ENCODE measurements around the gene CD52. TPM values are rescaled to one million over a fixed set of nuclear protein-coding genes. Genes with fewer than 3 reads are reported as not detected.

The CD52 gene
- total and polyA plus RNA-seq, 7 donors = 2.1 to 4.2 (median 3.9) TPM

DNA sequence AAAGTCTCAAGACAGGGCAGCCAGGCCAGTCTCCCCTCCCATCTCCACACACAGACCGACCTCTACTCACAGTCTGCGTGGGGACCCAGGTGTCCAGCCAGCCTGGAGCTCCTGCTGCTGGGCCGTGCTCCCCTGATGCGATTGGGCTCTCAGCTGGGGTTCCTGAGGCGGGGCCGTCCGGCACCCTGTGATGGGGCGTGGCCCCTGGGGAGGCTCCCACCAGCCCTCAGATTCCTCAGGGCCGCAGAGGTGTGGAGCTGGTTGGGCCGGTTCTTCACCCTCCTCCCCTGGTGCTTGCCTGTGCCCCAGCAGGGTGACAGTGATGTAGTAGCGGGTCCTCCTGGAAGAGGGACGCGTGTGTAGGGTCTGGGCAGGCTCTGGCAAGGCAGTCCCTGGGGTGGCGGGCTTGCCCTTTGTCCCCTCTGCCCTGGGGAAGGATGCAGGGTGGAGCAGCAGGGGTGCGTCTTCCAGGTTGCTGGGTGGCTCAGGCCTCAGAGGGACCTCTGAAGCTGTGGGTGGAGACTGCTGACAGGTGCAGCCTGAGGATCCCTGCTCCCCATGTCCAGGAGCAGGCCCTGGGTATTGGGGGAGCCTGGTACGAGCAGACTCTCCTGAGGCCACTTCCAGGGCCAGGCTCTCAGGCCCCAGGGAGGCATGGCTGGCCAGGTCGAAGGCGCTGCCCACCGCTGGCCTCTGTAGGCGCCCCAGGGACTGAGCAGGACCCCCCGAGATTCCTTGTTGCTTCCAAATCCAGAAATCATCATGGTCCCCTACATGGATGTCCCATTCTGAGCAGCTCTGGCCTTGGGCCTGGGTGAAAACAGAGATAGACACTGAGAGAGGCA, 36.4 kb downstream of the CD52 start, which contains the start of gene CRYBG2:
CRYBG2 (minus strand) TSS at position 155 of the 845 bp plus-strand sequence. CDS start 7,473 bp downstream, outside the sequence.
- no peaks in the 10 kb centered on the region for H3K9me3 ChIP-seq
- H3K4me3 ChIP-seq = no peak within 1 kb of the TSS
- WGBS, 3 donors = 78 to 86% (median 81%) methylated on average over 20 to 21 of the region's 21 CpGs
- H3K27me3 ChIP-seq (ENCODE audit: insufficient read depth in 3 of 3, low read length in 2 of 3) = peaks cover 0 to 35% (median 1%) of the 10 kb centered on the region in 3 donors
- DNase-seq (no peak), ATAC-seq (peak in 1 of 4 donors; percentile 13)
- intact Hi-C loops (cut with DNase I) = no loop called here
- H3K36me3 ChIP-seq (ENCODE audit: insufficient read depth in 1 of 2, low read depth in 1 of 2) = no peaks in the 10 kb centered on the region
- H3K27ac ChIP-seq = no peak within 1 kb of the TSS
- no peaks in the 10 kb centered on the region for H3K4me1 ChIP-seq
- TF ChIP-seq, protein P1, sequence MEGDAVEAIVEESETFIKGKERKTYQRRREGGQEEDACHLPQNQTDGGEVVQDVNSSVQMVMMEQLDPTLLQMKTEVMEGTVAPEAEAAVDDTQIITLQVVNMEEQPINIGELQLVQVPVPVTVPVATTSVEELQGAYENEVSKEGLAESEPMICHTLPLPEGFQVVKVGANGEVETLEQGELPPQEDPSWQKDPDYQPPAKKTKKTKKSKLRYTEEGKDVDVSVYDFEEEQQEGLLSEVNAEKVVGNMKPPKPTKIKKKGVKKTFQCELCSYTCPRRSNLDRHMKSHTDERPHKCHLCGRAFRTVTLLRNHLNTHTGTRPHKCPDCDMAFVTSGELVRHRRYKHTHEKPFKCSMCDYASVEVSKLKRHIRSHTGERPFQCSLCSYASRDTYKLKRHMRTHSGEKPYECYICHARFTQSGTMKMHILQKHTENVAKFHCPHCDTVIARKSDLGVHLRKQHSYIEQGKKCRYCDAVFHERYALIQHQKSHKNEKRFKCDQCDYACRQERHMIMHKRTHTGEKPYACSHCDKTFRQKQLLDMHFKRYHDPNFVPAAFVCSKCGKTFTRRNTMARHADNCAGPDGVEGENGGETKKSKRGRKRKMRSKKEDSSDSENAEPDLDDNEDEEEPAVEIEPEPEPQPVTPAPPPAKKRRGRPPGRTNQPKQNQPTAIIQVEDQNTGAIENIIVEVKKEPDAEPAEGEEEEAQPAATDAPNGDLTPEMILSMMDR (IDR thresholded peaks at IDR 0.05) = no peak

DNA sequence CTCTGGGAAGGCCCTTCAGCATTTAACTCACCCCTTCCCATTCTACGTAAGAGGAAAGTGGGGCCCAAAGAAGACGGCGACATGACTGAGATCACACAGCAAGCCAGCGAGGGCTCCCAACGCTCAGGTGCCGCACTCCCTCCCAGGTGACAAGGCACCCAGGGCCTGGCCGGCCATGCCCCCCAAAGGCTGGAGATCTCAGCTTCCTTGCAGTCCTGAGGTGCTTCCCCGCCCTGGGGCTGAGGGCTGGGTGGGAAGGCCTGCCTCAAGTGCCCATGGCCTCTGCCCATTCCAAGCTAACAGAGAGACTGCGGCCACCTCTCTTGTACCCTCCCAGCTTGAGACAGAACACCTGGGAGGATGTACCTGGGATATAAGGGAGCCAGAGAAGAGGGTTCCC, 37.2 kb downstream of the CD52 start:
- no peak overlapping the region for H3K4me3 ChIP-seq
- no peaks in the 10 kb centered on the region for H3K4me1 ChIP-seq
- ATAC-seq (no peak), DNase-seq (no peak)
- WGBS, 3 donors = 90 to 92% (median 91%) methylated on average over 8 to 9 of the region's 9 CpGs
- H3K36me3 ChIP-seq (ENCODE audit: insufficient read depth in 1 of 2, low read depth in 1 of 2) = no peaks in the 10 kb centered on the region
- peaks cover 0 to 41% (median 6%) of the 10 kb centered on the region in 3 donors for H3K27me3 ChIP-seq (ENCODE audit: insufficient read depth in 3 of 3, low read length in 2 of 3)
- TF ChIP-seq, protein P1 (IDR thresholded peaks at IDR 0.05) = no peak
- H3K27ac ChIP-seq = no peak overlapping the region
- no peaks in the 10 kb centered on the region for H3K9me3 ChIP-seq
- intact Hi-C loops (cut with DNase I) = no loop called here

DNA sequence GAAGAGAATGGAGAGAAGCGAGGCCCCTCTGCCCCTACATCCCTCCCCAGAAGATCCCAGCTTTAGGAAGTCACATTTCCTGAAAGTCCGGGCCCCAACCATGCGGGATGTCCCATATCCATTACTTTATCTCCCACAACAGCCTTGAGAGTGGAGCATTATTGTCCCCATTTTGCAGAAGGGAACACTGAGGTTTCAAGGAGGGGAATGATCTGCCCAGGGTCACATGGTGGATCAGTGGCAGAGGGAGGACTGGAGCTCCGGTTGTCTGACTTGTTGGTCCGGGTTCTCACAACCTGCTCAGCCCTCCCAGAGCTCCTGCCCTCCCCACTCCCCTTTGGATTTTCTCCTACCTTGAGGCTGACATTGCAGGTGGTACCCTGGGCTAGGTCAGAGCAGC, 38.3 kb downstream of the CD52 start:
- 76 to 85% (median 77%) methylated on average over 5 of the region's 5 CpGs for WGBS, 3 donors

DNA sequence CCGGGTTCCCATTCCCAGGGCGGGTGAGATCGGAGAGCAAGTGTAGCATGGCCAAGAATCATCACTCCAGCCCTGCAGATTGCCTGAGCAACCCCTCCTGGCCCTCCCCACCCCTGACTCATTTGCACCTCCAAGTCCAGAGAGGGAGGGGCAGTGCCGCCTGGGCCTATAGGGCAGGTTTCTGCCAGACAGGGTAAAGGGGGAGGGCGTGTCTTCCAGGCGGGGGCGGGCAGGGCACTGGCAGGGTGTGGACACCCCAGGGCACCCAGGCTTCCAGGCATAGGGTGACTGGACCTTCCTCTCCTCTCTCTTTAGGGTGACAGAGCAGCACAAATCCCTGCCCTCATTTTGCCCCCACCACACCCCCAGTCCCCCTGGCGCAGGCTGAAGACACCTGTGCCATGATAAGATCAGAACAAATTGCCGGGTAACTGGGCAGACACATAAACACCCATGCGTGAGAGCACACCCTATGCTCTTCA, 39.4 kb downstream of the CD52 start:
- no peak overlapping the region for H3K4me3 ChIP-seq
- H3K4me1 ChIP-seq = no peaks in the 10 kb centered on the region
- H3K27me3 ChIP-seq (ENCODE audit: insufficient read depth in 3 of 3, low read length in 2 of 3) = peaks cover 0 to 63% (median 13%) of the 10 kb centered on the region in 3 donors
- H3K36me3 ChIP-seq (ENCODE audit: insufficient read depth in 1 of 2, low read depth in 1 of 2) = no peaks in the 10 kb centered on the region
- ATAC-seq (no peak), DNase-seq (no peak)
- H3K27ac ChIP-seq = no peak overlapping the region
- H3K9me3 ChIP-seq = no peaks in the 10 kb centered on the region
- intact Hi-C loops (cut with DNase I) = no loop called here
- WGBS, 3 donors = 55 to 72% (median 63%) methylated on average over 10 of the region's 10 CpGs
- TF ChIP-seq, protein P1 (IDR thresholded peaks at IDR 0.05) = no peak

More for the DNA sequence above, 38.3 kb downstream of the CD52 start:
- TF ChIP-seq, protein P1 (IDR thresholded peaks at IDR 0.05) = no peak
- ATAC-seq = no peak
- Histone ChIP-seq H3K9me3 (no peaks in the 10 kb centered on the region), H3K36me3 (ENCODE audit: insufficient read depth in 1 of 2, low read depth in 1 of 2) (no peaks in the 10 kb centered on the region), H3K27ac (no peak overlapping the region), H3K27me3 (ENCODE audit: insufficient read depth in 3 of 3, low read length in 2 of 3) (peaks cover 0 to 52% (median 15%) of the 10 kb centered on the region in 3 donors), H3K4me3 (no peak overlapping the region), H3K4me1 (no peaks in the 10 kb centered on the region)
- intact Hi-C loops (cut with DNase I) = no loop called here
- DNase-seq = no peak

Measured in psoas muscle (tissue), 8 donors.